HCT116 (cell line): ENCODE measurements around the gene MLANA. TPM values are rescaled to one million over a fixed set of nuclear protein-coding genes. Genes with fewer than 3 reads are reported as not detected.

Experiments
- ATAC-seq: fragments of 200-7000 bp; cut with Tn5 transposase; 2 replicates; pipeline ENCODE4 v1.9.1; 2020; ENCODE audit warnings: mild to moderate bottlenecking, moderate library complexity
- BruUV-seq: library from RNA; stranded (reverse); fragments of 400-500 nt; replicated peaks from 2 replicates; lab custom pipeline; 2021; lab: Mats Ljungman, UMichigan
- CTCF ChIA-PET: fragments of 300-600 bp; sonication (Branson Sonifier 250); formaldehyde crosslinking; loops from one replicate; lab custom pipeline; 2021; ENCODE audit warnings: antibody characterized with exemption; lab: Charles Lee
- POLR2A ChIA-PET: fragments of 300-600, 350-600 bp; sonication (Branson Sonifier 250); formaldehyde crosslinking; loops from one replicate; lab custom pipeline; 2021; ENCODE audit warnings: antibody characterized with exemption; lab: Charles Lee
- RAD21 ChIA-PET, 2 experiments: fragments of 300-600 bp; sonication (Branson Sonifier 250); formaldehyde crosslinking; loops; one replicate each; lab custom pipeline; 2023; ENCODE audit warnings: low total read pairs in 2 of 2; ENCODE audit not compliant: uncharacterized antibody in 2 of 2, unreplicated experiment in 2 of 2, low non-redundant PET in 1 of 2; lab: Charles Lee
- DNase-seq: peaks from one replicate; pipeline ENCODE4 v3.0.0-alpha.2; 2010; ENCODE audit warnings: low read depth, low spot score
- H2AFZ ChIP-seq: fragments of 200-600 bp; shearing (Covaris generic), sonication (generic); 2 replicates; pipeline ENCODE4 v1.6.1; 2017; ENCODE audit warnings: low read depth, mixed run types, mixed read lengths, antibody characterized with exemption, low read length; ENCODE audit not compliant: poor library complexity, severe bottlenecking
- H3K27ac ChIP-seq: 2 replicates; pipeline ENCODE4 v1.5.1; 2012; ENCODE audit warnings: low read depth, low read length
- H3K27me3 ChIP-seq: fragments of 200-600 bp; sonication (generic); 2 replicates; pipeline ENCODE4 v1.6.1; 2016; ENCODE audit warnings: mixed run types, low read length, mixed read lengths; ENCODE audit not compliant: insufficient read depth
- H3K36me3 ChIP-seq, 2 experiments: fragments of 200-500 bp in 1 of 2; fragments of 200-600 bp in 1 of 2; sonication (Bioruptor generic) in 1 of 2; sonication (generic) in 1 of 2; 2 replicates each; pipeline versions ENCODE4 v1.5.1 to v1.6.1; 2014 to 2016; ENCODE audit warnings: low read length in 2 of 2, inconsistent platforms in 1 of 2, mixed read lengths in 1 of 2, mixed run types in 1 of 2; ENCODE audit not compliant: insufficient read depth in 2 of 2, control insufficient read depth in 1 of 2
- H3K4me1 ChIP-seq, 2 experiments: fragments of 200-600 bp in 1 of 2; sonication (generic) in 1 of 2; 2 replicates each; pipeline versions ENCODE4 v1.5.1 to v1.6.1; 2012 to 2017; ENCODE audit warnings: low read length in 2 of 2, inconsistent platforms in 1 of 2, mild to moderate bottlenecking in 1 of 2, mixed read lengths in 1 of 2, mixed run types in 1 of 2, moderate library complexity in 1 of 2; ENCODE audit not compliant: insufficient read depth in 2 of 2, control insufficient read depth in 1 of 2
- H3K4me2 ChIP-seq: fragments of 200-600 bp; sonication (generic); 2 replicates; pipeline ENCODE4 v1.6.1; 2017; ENCODE audit warnings: mixed run types, low read length, mixed read lengths
- H3K4me3 ChIP-seq, 2 experiments: fragments of 200-600 bp in 1 of 2; sonication (generic) in 1 of 2; replicated peaks in 1 of 2; 2 replicates each; pipeline ENCODE4 v1.5.1; 2011 to 2016; ENCODE audit warnings: low read length in 2 of 2, control low read depth in 1 of 2, low read depth in 1 of 2, mild to moderate bottlenecking in 1 of 2, mixed read lengths in 1 of 2, mixed run types in 1 of 2
- H3K79me2 ChIP-seq: fragments of 200-600 bp; sonication (generic); 2 replicates; pipeline ENCODE4 v1.6.1; 2017; ENCODE audit warnings: mild to moderate bottlenecking, mixed run types, low read length, moderate library complexity, mixed read lengths; ENCODE audit not compliant: insufficient read depth
- H3K9ac ChIP-seq: fragments of 200-600 bp; sonication (generic); 2 replicates; pipeline ENCODE4 v1.6.1; 2016; ENCODE audit warnings: low read length, mixed read lengths
- H3K9me2 ChIP-seq: fragments of 200-600 bp; sonication (generic), shearing (Covaris generic); 2 replicates; pipeline ENCODE4 v1.6.1; 2017; ENCODE audit warnings: mixed run types, mild to moderate bottlenecking, moderate library complexity; ENCODE audit not compliant: insufficient read depth
- H3K9me3 ChIP-seq, 2 experiments: fragments of 200-500 bp in 1 of 2; fragments of 200-600 bp in 1 of 2; sonication (Bioruptor generic) in 1 of 2; sonication (generic) in 1 of 2; 2 replicates each; pipeline ENCODE4 v1.6.1; 2014 to 2017; ENCODE audit warnings: low read length in 2 of 2, mixed read lengths in 2 of 2, inconsistent platforms in 1 of 2, low read depth in 1 of 2, mild to moderate bottlenecking in 1 of 2, mixed run types in 1 of 2, moderate library complexity in 1 of 2; ENCODE audit not compliant: control insufficient read depth in 1 of 2, insufficient read depth in 1 of 2
- H4K20me1 ChIP-seq: fragments of 200-600 bp; sonication (generic), shearing (Covaris generic); 2 replicates; pipeline ENCODE4 v1.6.1; 2017; ENCODE audit warnings: mixed run types, mild to moderate bottlenecking, moderate library complexity; ENCODE audit not compliant: insufficient read depth
- CBX3 ChIP-seq: IDR thresholded peaks from 2 replicates; pipeline ENCODE4 v1.6.1; 2012; ENCODE audit warnings: low read depth
- CEBPB ChIP-seq: IDR thresholded peaks from 2 replicates; pipeline ENCODE4 v1.6.1; 2012; ENCODE audit warnings: low read depth
- ELF1 ChIP-seq: IDR thresholded peaks from 2 replicates; pipeline ENCODE4 v1.6.1; 2012; ENCODE audit warnings: low read depth, borderline replicate concordance
- EZH2 ChIP-seq: fragments of 200-600 bp; sonication (generic); IDR thresholded peaks from 2 replicates; pipeline ENCODE4 v1.6.1; 2017; ENCODE audit warnings: antibody characterized with exemption, mixed run types
- EZH2phosphoT487 ChIP-seq: fragments of 200-600 bp; IDR thresholded peaks from 2 replicates; pipeline ENCODE4 v1.6.1; 2018; ENCODE audit warnings: antibody characterized with exemption, borderline replicate concordance
- FOSL1 ChIP-seq: IDR thresholded peaks from 2 replicates; pipeline ENCODE4 v1.6.1; 2012; ENCODE audit warnings: low read depth
- POLR2A ChIP-seq: IDR thresholded peaks from 2 replicates; pipeline ENCODE4 v1.7.0; 2011; ENCODE audit warnings: borderline replicate concordance; ENCODE audit not compliant: insufficient read depth, insufficient read length; ENCODE audit errors: extremely low read depth
- POLR2AphosphoS5 ChIP-seq: IDR thresholded peaks from 2 replicates; pipeline ENCODE4 v1.6.1; 2011; ENCODE audit warnings: mild to moderate bottlenecking, low read depth, low read length, moderate library complexity
- SIN3A ChIP-seq: IDR thresholded peaks from 2 replicates; pipeline ENCODE4 v1.6.1; 2012; ENCODE audit warnings: low read depth
- SP1 ChIP-seq: IDR thresholded peaks from 2 replicates; pipeline ENCODE4 v1.6.1; 2012; ENCODE audit warnings: low read depth
- SRF ChIP-seq: IDR thresholded peaks from 2 replicates; pipeline ENCODE4 v1.6.1; 2012; ENCODE audit warnings: low read depth
- TCF7L2 ChIP-seq: IDR thresholded peaks from 2 replicates; pipeline ENCODE4 v1.7.0; 2011; ENCODE audit warnings: borderline replicate concordance, inconsistent platforms; ENCODE audit not compliant: insufficient read depth, insufficient read length; ENCODE audit errors: extremely low read depth
- YY1 ChIP-seq: IDR thresholded peaks from 2 replicates; pipeline ENCODE4 v1.6.1; 2011; ENCODE audit warnings: low read length, low read depth, moderate library complexity, mild to moderate bottlenecking; ENCODE audit not compliant: insufficient replicate concordance; ENCODE audit errors: extremely low read depth
- ZFX ChIP-seq: fragments of 450-650 bp; IDR thresholded peaks from 2 replicates; pipeline ENCODE4 v1.6.1; 2017
- intact Hi-C: fragments of 100-400 bp; cut with micrococcal nuclease; formaldehyde crosslinking; loops from 2 replicates; pipeline ENCODE4 v1.10.0; 2022
- total RNA-seq: library from RNA; stranded (reverse); gene quantifications from one replicate; pipeline ENCODE4 v1.2.1, GENCODE V29; 2021; ENCODE audit not compliant: unreplicated experiment
- TF ChIP-seq, protein P1 (sequence below), 3 experiments: fragments of 200-600 bp in 1 of 3; sonication (generic) in 1 of 3; IDR thresholded peaks in 2 of 3; conservative IDR thresholded peaks in 1 of 3; 2 replicates each; pipeline ENCODE4 v1.5.1; 2012 to 2017; ENCODE audit warnings: low read depth in 2 of 3, low read length in 2 of 3, antibody characterized with exemption in 1 of 3, borderline replicate concordance in 1 of 3, control low read depth in 1 of 3, mild to moderate bottlenecking in 1 of 3, mixed read lengths in 1 of 3, mixed run types in 1 of 3, moderate library complexity in 1 of 3; ENCODE audit not compliant: insufficient read depth in 1 of 3
- TF ChIP-seq, protein P2 (sequence below): IDR thresholded peaks from 2 replicates; pipeline ENCODE4 v1.6.1; 2012
- TF ChIP-seq, protein P3 (sequence below): IDR thresholded peaks from 2 replicates; pipeline ENCODE4 v1.6.1; 2012

MLANA gene
- total RNA-seq, 1 experiment from 2014 or later = not detected

DNA sequence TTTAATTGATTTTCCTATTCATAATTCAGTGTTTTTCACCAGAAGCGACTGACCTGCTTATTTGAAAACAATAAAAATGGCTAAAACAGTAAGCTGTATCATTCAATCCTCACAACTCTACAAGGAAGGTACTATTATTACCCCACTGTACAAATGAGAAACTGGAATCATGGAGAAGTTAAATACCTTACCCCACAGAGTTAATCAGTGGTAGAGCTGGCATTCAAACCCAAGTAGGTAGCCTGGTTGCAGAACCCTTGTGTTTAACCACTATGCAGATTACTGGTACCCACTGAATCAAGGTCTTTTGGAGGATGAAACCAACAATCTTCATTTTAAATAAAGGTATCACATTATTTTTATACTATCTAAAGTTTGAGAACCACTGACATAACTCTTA is 59.6 kb downstream of the MLANA start:
- CTCF ChIA-PET = no interaction called here
- no peak for ATAC-seq

More for the DNA sequence above, 59.6 kb downstream of the MLANA start:
- no peaks in the 10 kb centered on the region for H3K27me3 ChIP-seq
- POLR2A ChIA-PET = no interaction called here
- H3K36me3 ChIP-seq = no peaks in the 10 kb centered on the region
- DNase-seq = no peak
- intact Hi-C loops = no loop called here
- RAD21 ChIA-PET = no interaction called here
- TF ChIP-seq, protein P1, sequence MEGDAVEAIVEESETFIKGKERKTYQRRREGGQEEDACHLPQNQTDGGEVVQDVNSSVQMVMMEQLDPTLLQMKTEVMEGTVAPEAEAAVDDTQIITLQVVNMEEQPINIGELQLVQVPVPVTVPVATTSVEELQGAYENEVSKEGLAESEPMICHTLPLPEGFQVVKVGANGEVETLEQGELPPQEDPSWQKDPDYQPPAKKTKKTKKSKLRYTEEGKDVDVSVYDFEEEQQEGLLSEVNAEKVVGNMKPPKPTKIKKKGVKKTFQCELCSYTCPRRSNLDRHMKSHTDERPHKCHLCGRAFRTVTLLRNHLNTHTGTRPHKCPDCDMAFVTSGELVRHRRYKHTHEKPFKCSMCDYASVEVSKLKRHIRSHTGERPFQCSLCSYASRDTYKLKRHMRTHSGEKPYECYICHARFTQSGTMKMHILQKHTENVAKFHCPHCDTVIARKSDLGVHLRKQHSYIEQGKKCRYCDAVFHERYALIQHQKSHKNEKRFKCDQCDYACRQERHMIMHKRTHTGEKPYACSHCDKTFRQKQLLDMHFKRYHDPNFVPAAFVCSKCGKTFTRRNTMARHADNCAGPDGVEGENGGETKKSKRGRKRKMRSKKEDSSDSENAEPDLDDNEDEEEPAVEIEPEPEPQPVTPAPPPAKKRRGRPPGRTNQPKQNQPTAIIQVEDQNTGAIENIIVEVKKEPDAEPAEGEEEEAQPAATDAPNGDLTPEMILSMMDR (IDR thresholded peaks at IDR 0.05 in 2 of 3, conservative IDR thresholded peaks at IDR 0.05 in 1 of 3; ENCODE audit: borderline replicate concordance in 1 of 3, insufficient read depth in 1 of 3, low read depth in 2 of 3, low read length in 2 of 3) = no peak
- TF ChIP-seq, protein P2, sequence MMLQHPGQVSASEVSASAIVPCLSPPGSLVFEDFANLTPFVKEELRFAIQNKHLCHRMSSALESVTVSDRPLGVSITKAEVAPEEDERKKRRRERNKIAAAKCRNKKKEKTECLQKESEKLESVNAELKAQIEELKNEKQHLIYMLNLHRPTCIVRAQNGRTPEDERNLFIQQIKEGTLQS = no peak
- TF ChIP-seq CBX3 = no peak
- TF ChIP-seq ZFX = no peak
- TF ChIP-seq CEBPB = no peak
- TF ChIP-seq EZH2phosphoT487 = no peak
- TF ChIP-seq YY1 = no peak
- TF ChIP-seq, protein P3, sequence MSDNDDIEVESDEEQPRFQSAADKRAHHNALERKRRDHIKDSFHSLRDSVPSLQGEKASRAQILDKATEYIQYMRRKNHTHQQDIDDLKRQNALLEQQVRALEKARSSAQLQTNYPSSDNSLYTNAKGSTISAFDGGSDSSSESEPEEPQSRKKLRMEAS = no peak
- TF ChIP-seq EZH2 = no peak
- TF ChIP-seq SIN3A = no peak
- no peak for TF ChIP-seq SRF
- TF ChIP-seq ELF1 = no peak
- no peak for TF ChIP-seq POLR2A
- no peak for TF ChIP-seq POLR2AphosphoS5
- TF ChIP-seq FOSL1 = no peak
- no peak for TF ChIP-seq SP1
- TF ChIP-seq TCF7L2 = no peak
- no peak overlapping the region for H2AFZ ChIP-seq
- H3K79me2 ChIP-seq = no peaks in the 10 kb centered on the region
- no peaks in the 10 kb centered on the region for H4K20me1 ChIP-seq
- no peaks in the 10 kb centered on the region for H3K9me3 ChIP-seq
- H3K9ac ChIP-seq = no peak overlapping the region
- H3K4me3 ChIP-seq = no peak overlapping the region
- H3K27ac ChIP-seq = no peak overlapping the region
- H3K4me2 ChIP-seq = no peak overlapping the region
- no peaks in the 10 kb centered on the region for H3K9me2 ChIP-seq
- BruUV-seq = no TSS peak
- H3K4me1 ChIP-seq = peaks cover 0 to 4% of the 10 kb centered on the region in 2 experiments; a peak in 1 of 4 replicates
